ENCODE data around the gene DBR1. TPM values are rescaled to one million over a fixed set of nuclear protein-coding genes. Genes with fewer than 3 reads are reported as not detected.
A peak's percentile ranks its signal among the peaks of the same experiment; 100 is the strongest.

DBR1 gene
- total RNA-seq, 2 donors from 2014 or later = 9.1 to 15.8 TPM

GRCh38 chr3:138180375-138181029 lies 5.8 kb upstream of the DBR1 start:
- intact Hi-C loops (cut with DNase I) = loop anchor here (10.0 kb wide), 1 partner anchor 414 kb away; the partner anchor contains the start of gene CEP70
- DNase-seq (ENCODE audit: low spot score) = peak; percentile 33
- 5% methylated on average over 2 of the region's 2 CpGs for whole genome bisulfite sequencing

DNA sequence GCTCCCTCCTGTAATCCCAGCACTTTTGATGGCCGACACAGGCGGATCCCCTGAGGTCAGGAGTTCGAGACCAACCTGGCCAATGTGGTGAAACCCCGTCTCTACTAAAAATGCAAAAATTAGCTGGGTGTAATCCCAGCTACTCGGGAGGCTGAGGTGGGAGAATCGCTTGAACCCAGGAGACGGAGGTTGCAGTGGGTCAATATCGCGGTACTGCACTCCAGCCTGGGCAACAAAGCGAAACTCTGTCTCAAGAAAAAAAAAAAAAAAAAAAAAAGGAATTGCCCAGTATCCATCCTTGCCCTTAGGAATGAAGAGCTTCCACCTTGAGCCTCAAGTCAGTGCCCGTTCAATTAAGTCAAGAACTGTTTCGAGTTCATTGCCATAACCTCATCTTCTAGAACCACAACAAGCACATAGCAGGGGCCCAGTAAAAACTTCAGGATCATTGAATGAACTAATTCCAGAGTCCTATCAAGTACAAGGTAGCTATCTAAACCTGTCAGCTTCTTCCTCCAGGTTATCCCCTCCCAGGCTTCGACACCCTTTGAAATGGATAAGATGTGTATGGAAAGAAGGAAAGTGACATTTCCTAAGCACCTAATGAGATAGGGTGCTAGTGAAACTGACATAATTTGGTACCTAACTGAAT lies 826 bp downstream of the DBR1 start:
- H3K9me3 ChIP-seq = no peaks in the 10 kb centered on the region
- H3K4me3 ChIP-seq = peak overlapping the region; percentile 62 to 67
- WGBS = 55% methylated on average over 13 of the region's 13 CpGs
- intact Hi-C loops (cut with DNase I) = no loop called here
- H3K36me3 ChIP-seq = no peaks in the 10 kb centered on the region
- peak overlapping the region; percentile 73 for H3K27ac ChIP-seq
- no peaks in the 10 kb centered on the region for H3K27me3 ChIP-seq (replicated peaks; ENCODE audit: insufficient read depth)
- no peaks in the 10 kb centered on the region for H3K4me1 ChIP-seq (replicated peaks)
- no peak for TF ChIP-seq POLR2AphosphoS5 (IDR thresholded peaks at IDR 0.05)
- no peak for TF ChIP-seq POLR2A (IDR thresholded peaks at IDR 0.05)
- TF ChIP-seq, protein P1, sequence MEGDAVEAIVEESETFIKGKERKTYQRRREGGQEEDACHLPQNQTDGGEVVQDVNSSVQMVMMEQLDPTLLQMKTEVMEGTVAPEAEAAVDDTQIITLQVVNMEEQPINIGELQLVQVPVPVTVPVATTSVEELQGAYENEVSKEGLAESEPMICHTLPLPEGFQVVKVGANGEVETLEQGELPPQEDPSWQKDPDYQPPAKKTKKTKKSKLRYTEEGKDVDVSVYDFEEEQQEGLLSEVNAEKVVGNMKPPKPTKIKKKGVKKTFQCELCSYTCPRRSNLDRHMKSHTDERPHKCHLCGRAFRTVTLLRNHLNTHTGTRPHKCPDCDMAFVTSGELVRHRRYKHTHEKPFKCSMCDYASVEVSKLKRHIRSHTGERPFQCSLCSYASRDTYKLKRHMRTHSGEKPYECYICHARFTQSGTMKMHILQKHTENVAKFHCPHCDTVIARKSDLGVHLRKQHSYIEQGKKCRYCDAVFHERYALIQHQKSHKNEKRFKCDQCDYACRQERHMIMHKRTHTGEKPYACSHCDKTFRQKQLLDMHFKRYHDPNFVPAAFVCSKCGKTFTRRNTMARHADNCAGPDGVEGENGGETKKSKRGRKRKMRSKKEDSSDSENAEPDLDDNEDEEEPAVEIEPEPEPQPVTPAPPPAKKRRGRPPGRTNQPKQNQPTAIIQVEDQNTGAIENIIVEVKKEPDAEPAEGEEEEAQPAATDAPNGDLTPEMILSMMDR (IDR thresholded peaks at IDR 0.05) = no peak
- no peak for DNase-seq (ENCODE audit: low spot score)

More at GRCh38 chr3:138180375-138181029, 5.8 kb upstream of the DBR1 start:
- H3K27ac ChIP-seq = no peak overlapping the region
- peak; percentile 43 for TF ChIP-seq POLR2AphosphoS5 (IDR thresholded peaks at IDR 0.05)
- TF ChIP-seq POLR2A (IDR thresholded peaks at IDR 0.05) = no peak
- TF ChIP-seq, protein P1 (IDR thresholded peaks at IDR 0.05) = peak in 3 of 4 experiments; percentile 38 to 57 (median 46)
- H3K9me3 ChIP-seq = no peaks in the 10 kb centered on the region
- H3K4me3 ChIP-seq = no peak overlapping the region
- no peaks in the 10 kb centered on the region for H3K4me1 ChIP-seq (replicated peaks)
- no peaks in the 10 kb centered on the region for H3K27me3 ChIP-seq (replicated peaks; ENCODE audit: insufficient read depth)
- H3K36me3 ChIP-seq = no peaks in the 10 kb centered on the region

- no peaks in the 10 kb centered on the region for H3K27me3 ChIP-seq (replicated peaks; ENCODE audit: insufficient read depth)
- H3K9me3 ChIP-seq = no peaks in the 10 kb centered on the region
- no peak overlapping the region for H3K27ac ChIP-seq
- WGBS = 72% methylated on average over 2 of the region's 2 CpGs
- no peaks in the 10 kb centered on the region for H3K4me1 ChIP-seq (replicated peaks)
- DNase-seq (ENCODE audit: low spot score) = no peak
- H3K4me3 ChIP-seq = no peak overlapping the region
- TF ChIP-seq, protein P1 (IDR thresholded peaks at IDR 0.05) = no peak
- TF ChIP-seq POLR2A (IDR thresholded peaks at IDR 0.05) = no peak
- TF ChIP-seq POLR2AphosphoS5 (IDR thresholded peaks at IDR 0.05) = no peak
- no peaks in the 10 kb centered on the region for H3K36me3 ChIP-seq
- intact Hi-C loops (cut with DNase I) = no loop called here
Measured at GRCh38 chr3:138172625-138173024, 2.1 kb downstream of the DBR1 start.

- intact Hi-C loops (cut with DNase I) = no loop called here
- WGBS = 97% methylated on average over 2 of the region's 2 CpGs
- no peaks in the 10 kb centered on the region for H3K36me3 ChIP-seq
- no peak overlapping the region for H3K27ac ChIP-seq
- H3K27me3 ChIP-seq (replicated peaks; ENCODE audit: insufficient read depth) = no peaks in the 10 kb centered on the region
- no peak for DNase-seq (ENCODE audit: low spot score)
- H3K4me1 ChIP-seq (replicated peaks) = no peaks in the 10 kb centered on the region
- no peaks in the 10 kb centered on the region for H3K9me3 ChIP-seq
- no peak overlapping the region for H3K4me3 ChIP-seq
- TF ChIP-seq POLR2AphosphoS5 (IDR thresholded peaks at IDR 0.05) = no peak
- TF ChIP-seq, protein P1 (IDR thresholded peaks at IDR 0.05) = no peak
- no peak for TF ChIP-seq POLR2A (IDR thresholded peaks at IDR 0.05)
Measured at GRCh38 chr3:138165061-138165460, 9.7 kb downstream of the DBR1 start.
